ENCODE measurements around the gene NSRP1. TPM values are rescaled to one million over a fixed set of nuclear protein-coding genes. Genes with fewer than 3 reads are reported as not detected.

NSRP1 gene
- total and polyA plus RNA-seq, 4 donors = 22.3 to 33.5 (median 23.8) TPM

GRCh38 chr17:30091121-30091670 lies 25.4 kb upstream of the NSRP1 start:
- Histone ChIP-seq H3K4me3 (no peak overlapping the region), H3K27me3 (ENCODE audit: control insufficient read depth in 3 of 3, insufficient read depth in 3 of 3, low read length in 2 of 3) (no peaks in the 10 kb centered on the region), H3K9ac (ENCODE audit: insufficient read depth in 1 of 2, low read length in 2 of 2) (no peak overlapping the region), H3K36me3 (ENCODE audit: control insufficient read depth in 4 of 4, insufficient read depth in 4 of 4, low read length in 4 of 4) (no peaks in the 10 kb centered on the region), H3K27ac (ENCODE audit: low read depth in 1 of 2, low read length in 1 of 2) (no peak overlapping the region), H3K9me3 (ENCODE audit: control insufficient read depth in 4 of 4, insufficient read depth in 3 of 4, low read length in 3 of 4) (no peaks in the 10 kb centered on the region), H3K4me1 (ENCODE audit: control insufficient read depth in 5 of 5, insufficient read depth in 5 of 5, low read length in 5 of 5) (peaks cover 0 to 2% (median 0%) of the 10 kb centered on the region in 5 donors)
- ATAC-seq (ENCODE audit: insufficient read depth, low FRiP score) (no peak), DNase-seq (peak in 2 of 3 donors; percentile 16 to 27)
- TF ChIP-seq CTCF (IDR thresholded peaks at IDR 0.05; ENCODE audit: control extremely low read depth, extremely low read depth) = no peak
- 83 to 91% methylated on average over 4 of the region's 4 CpGs for WGBS, 2 donors

GRCh38 chr17:30091771-30092170 lies 24.8 kb upstream of the NSRP1 start:
- peaks cover 0 to 2% (median 0%) of the 10 kb centered on the region in 5 donors for H3K4me1 ChIP-seq (ENCODE audit: control insufficient read depth in 5 of 5, insufficient read depth in 5 of 5, low read length in 5 of 5)
- no peak overlapping the region for H3K4me3 ChIP-seq
- no peak overlapping the region for H3K9ac ChIP-seq (ENCODE audit: insufficient read depth in 1 of 2, low read length in 2 of 2)
- no peaks in the 10 kb centered on the region for H3K36me3 ChIP-seq (ENCODE audit: control insufficient read depth in 4 of 4, insufficient read depth in 4 of 4, low read length in 4 of 4)
- DNase-seq (peak; percentile 18 to 78 (median 75)), ATAC-seq (ENCODE audit: insufficient read depth, low FRiP score) (no peak)
- no peak overlapping the region for H3K27ac ChIP-seq (ENCODE audit: low read depth in 1 of 2, low read length in 1 of 2)
- TF ChIP-seq CTCF (IDR thresholded peaks at IDR 0.05; ENCODE audit: control extremely low read depth, extremely low read depth) = no peak
- H3K27me3 ChIP-seq (ENCODE audit: control insufficient read depth in 3 of 3, insufficient read depth in 3 of 3, low read length in 2 of 3) = no peaks in the 10 kb centered on the region
- H3K9me3 ChIP-seq (ENCODE audit: control insufficient read depth in 4 of 4, insufficient read depth in 3 of 4, low read length in 3 of 4) = no peaks in the 10 kb centered on the region
- 61 to 82% methylated on average over 6 of the region's 6 CpGs for WGBS, 2 donors

GRCh38 chr17:30092886-30093285 lies 23.7 kb upstream of the NSRP1 start:
- no peaks in the 10 kb centered on the region for H3K9me3 ChIP-seq (ENCODE audit: control insufficient read depth in 4 of 4, insufficient read depth in 3 of 4, low read length in 3 of 4)
- peaks cover 0 to 2% (median 0%) of the 10 kb centered on the region in 5 donors for H3K4me1 ChIP-seq (ENCODE audit: control insufficient read depth in 5 of 5, insufficient read depth in 5 of 5, low read length in 5 of 5)
- TF ChIP-seq CTCF (IDR thresholded peaks at IDR 0.05; ENCODE audit: control extremely low read depth, extremely low read depth) = no peak
- no peak overlapping the region for H3K4me3 ChIP-seq
- DNase-seq = no peak
- H3K36me3 ChIP-seq (ENCODE audit: control insufficient read depth in 4 of 4, insufficient read depth in 4 of 4, low read length in 4 of 4) = no peaks in the 10 kb centered on the region
- no peak for ATAC-seq (ENCODE audit: insufficient read depth, low FRiP score)
- H3K27me3 ChIP-seq (ENCODE audit: control insufficient read depth in 3 of 3, insufficient read depth in 3 of 3, low read length in 2 of 3) = no peaks in the 10 kb centered on the region
- no peak overlapping the region for H3K9ac ChIP-seq (ENCODE audit: insufficient read depth in 1 of 2, low read length in 2 of 2)
- H3K27ac ChIP-seq (ENCODE audit: low read depth in 1 of 2, low read length in 1 of 2) = no peak overlapping the region
